Upper lobe of right lung (tissue), 1 donor: ENCODE results near the gene BCKDHA. TPM values are rescaled to one million over a fixed set of nuclear protein-coding genes. Genes with fewer than 3 reads are reported as not detected.
"Not testable (repeated sequence)": the region's sequence is repeated elsewhere in the genome, so short reads cannot be mapped to it uniquely, and the experiment has no call there.

Source experiments
- ATAC-seq: fragments of 200-7000 bp; cut with Tn5 transposase; one replicate; pipeline ENCODE4 v1.9.1; 2020; ENCODE audit warnings: mild to moderate bottlenecking, moderate library complexity
- DNase-seq: peaks from one replicate; pipeline ENCODE4 v3.0.0-alpha.2; 2020
- H3K27ac ChIP-seq: fragments of 200-600 bp; one replicate; pipeline ENCODE4 v1.8.0; 2022
- H3K27me3 ChIP-seq: fragments of 200-600 bp; one replicate; pipeline ENCODE4 v1.8.0; 2022; ENCODE audit warnings: mild to moderate bottlenecking
- H3K36me3 ChIP-seq: fragments of 200-600 bp; one replicate; pipeline ENCODE4 v1.8.0; 2022
- H3K4me1 ChIP-seq: fragments of 200-600 bp; one replicate; pipeline ENCODE4 v1.8.0; 2022
- H3K4me3 ChIP-seq: fragments of 200-600 bp; one replicate; pipeline ENCODE4 v1.8.0; 2022; ENCODE audit warnings: mild to moderate bottlenecking
- H3K9me3 ChIP-seq: fragments of 200-600 bp; one replicate; pipeline ENCODE4 v1.8.0; 2022
- CTCF ChIP-seq: fragments of 200-600 bp; IDR thresholded peaks from one replicate; pipeline ENCODE4 v1.8.0; 2022; ENCODE audit warnings: antibody characterized with exemption
- intact Hi-C: fragments of 100-400 bp; cut with DNase I; formaldehyde crosslinking; loops from one replicate; pipeline ENCODE4 v1.11.0; 2022
- total RNA-seq: library from RNA; stranded (reverse); fragmentation: NEBNext Ultra II Directional; extraction: Animal tissue kit (Norgen Biotek cat#: 25700); gene quantifications from one replicate; pipeline ENCODE4 v1.2.1, GENCODE V29; 2021
- donor health status: DM: no; HTN: yes; CAD: no; lungs with severe emphysema.

The BCKDHA gene
- total RNA-seq, 1 donor from 2014 or later, result 15.0 TPM

- H3K27ac ChIP-seq, result no peak overlapping the region
- no peaks in the 10 kb centered on the region for H3K27me3 ChIP-seq
- peaks cover 24% of the 10 kb centered on the region for H3K4me1 ChIP-seq
- no peak overlapping the region for H3K4me3 ChIP-seq
- no peak for TF ChIP-seq CTCF
- peaks cover 11% of the 10 kb centered on the region for H3K36me3 ChIP-seq
- DNase-seq (no peak), ATAC-seq (no peak)
- intact Hi-C loops, result no loop called here
- H3K9me3 ChIP-seq, result no peaks in the 10 kb centered on the region
Observed at GRCh38 chr19:41402010-41402409, 4.4 kb downstream of the BCKDHA start.

DNA sequence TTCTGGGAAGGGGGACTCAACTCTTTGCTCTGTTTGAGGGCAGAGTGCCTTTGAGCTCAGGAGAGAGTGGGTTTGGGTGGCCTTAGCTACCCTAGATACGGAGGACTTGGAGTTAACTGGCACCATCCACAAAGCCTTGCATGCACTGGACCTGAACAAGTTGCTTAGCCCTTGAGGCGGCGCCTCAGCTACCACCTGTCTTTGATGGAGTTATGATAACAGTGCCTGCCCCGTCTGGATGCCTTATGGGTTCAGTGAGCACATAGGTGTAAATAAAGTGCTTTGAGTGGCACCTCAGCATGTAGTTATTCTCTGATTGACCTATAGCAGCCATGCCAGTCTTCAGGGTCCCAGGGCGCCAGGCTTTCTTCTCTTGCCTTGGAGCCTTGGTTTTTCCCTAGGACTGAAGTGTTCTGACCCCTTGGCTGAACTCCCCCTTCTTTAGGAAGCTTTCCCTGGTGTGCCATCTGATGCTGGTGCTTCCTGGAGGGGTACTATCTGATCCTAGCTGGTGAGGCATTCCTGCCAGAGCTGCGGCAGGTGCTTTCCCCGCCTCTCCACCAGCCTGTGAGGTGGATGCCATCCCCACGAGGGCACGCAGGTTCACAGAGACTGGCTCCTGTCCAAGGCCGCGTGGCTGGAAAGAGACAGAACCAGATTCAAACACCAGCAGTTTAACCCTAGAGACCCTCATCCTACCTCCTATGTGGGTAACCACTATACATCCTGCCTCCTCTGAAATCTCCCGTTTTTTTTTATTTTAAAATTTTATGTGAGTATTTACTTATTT lies 5.8 kb downstream of the BCKDHA start:
- H3K4me3 ChIP-seq, result no peak overlapping the region
- DNase-seq, result no peak
- H3K4me1 ChIP-seq, result peaks cover 35% of the 10 kb centered on the region
- TF ChIP-seq CTCF, result no peak
- no peaks in the 10 kb centered on the region for H3K27me3 ChIP-seq
- H3K27ac ChIP-seq, result no peak overlapping the region
- no peak for ATAC-seq
- peaks cover 11% of the 10 kb centered on the region for H3K36me3 ChIP-seq
- intact Hi-C loops, result no loop called here
- no peaks in the 10 kb centered on the region for H3K9me3 ChIP-seq

GRCh38 chr19:41405776-41406175 lies 8.2 kb downstream of the BCKDHA start:
- H3K4me1 ChIP-seq, result peaks cover 44% of the 10 kb centered on the region
- ATAC-seq, result peak; percentile 1

DNA sequence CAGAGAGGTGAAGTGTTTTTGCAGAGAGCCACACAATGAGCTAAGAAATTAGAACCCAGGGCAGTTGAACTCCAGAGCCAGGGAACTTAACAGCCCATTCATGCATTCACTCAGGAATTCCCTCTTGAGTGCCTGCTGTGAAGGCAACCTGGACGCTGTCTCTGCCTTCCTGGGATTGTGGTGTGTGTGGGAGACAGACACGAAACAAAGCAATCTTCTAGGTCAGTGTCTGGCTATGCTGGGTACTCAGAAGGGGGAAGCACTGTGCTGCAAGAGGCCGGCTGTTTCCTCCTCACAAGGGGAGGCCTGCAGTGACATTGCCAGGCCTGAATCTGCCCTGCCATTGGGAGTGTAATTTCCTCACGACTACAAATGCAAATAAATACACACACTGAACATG lies 9.7 kb downstream of the BCKDHA start:
- TF ChIP-seq CTCF, result no peak
- Histone ChIP-seq H3K27ac (peak overlapping the region; percentile 88), H3K4me3 (no peak overlapping the region), H3K4me1 (peaks cover 55% of the 10 kb centered on the region), H3K27me3 (no peaks in the 10 kb centered on the region), H3K36me3 (peaks cover 27% of the 10 kb centered on the region), H3K9me3 (no peaks in the 10 kb centered on the region)
- ATAC-seq, result peak; percentile 74
- intact Hi-C loops, result no loop called here
- no peak for DNase-seq

More at GRCh38 chr19:41405776-41406175, 8.2 kb downstream of the BCKDHA start:
- no peak overlapping the region for H3K4me3 ChIP-seq
- H3K36me3 ChIP-seq, result peaks cover 16% of the 10 kb centered on the region
- H3K9me3 ChIP-seq, result no peaks in the 10 kb centered on the region
- no peak for TF ChIP-seq CTCF
- H3K27ac ChIP-seq, result peak overlapping the region; percentile 88
- intact Hi-C loops, result no loop called here
- no peaks in the 10 kb centered on the region for H3K27me3 ChIP-seq
- DNase-seq, result no peak

GRCh38 chr19:41408256-41408655 lies 10.6 kb downstream of the BCKDHA start:
- peak; percentile 11 for ATAC-seq
- no peak for TF ChIP-seq CTCF
- peak overlapping the region; percentile 88 for H3K27ac ChIP-seq
- intact Hi-C loops, result no loop called here
- H3K4me3 ChIP-seq, result no peak overlapping the region
- no peaks in the 10 kb centered on the region for H3K9me3 ChIP-seq
- H3K27me3 ChIP-seq, result no peaks in the 10 kb centered on the region
- H3K4me1 ChIP-seq, result peaks cover 55% of the 10 kb centered on the region
- peaks cover 28% of the 10 kb centered on the region for H3K36me3 ChIP-seq
- DNase-seq, result no peak

DNA sequence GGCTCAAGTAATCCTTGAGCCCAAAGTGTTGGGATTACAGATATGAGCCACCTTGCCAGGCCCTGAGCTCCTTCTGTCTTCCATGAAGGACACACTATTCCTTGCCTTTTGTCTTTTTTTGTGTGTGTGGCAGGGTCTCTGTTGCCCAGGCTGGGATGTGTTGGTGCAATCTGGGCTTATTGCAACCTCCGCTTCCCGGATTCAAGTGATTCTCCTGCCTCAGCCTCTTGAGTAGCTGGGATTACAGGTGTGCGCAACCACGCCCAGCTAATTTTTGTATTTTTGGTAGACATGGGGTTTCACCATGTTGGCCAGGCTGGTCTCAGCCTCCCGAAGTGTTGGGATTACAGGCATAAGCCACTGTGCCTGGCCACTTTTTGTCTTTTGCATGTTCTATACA lies 11.2 kb downstream of the BCKDHA start:
- H3K9me3 ChIP-seq, intact Hi-C loops, H3K4me3 ChIP-seq, ATAC-seq, DNase-seq, H3K27me3 ChIP-seq: not testable (repeated sequence)
- Histone ChIP-seq H3K36me3 (peaks cover 25% of the 10 kb centered on the region), H3K27ac (peak overlapping the region; percentile 88), H3K4me1 (peaks cover 55% of the 10 kb centered on the region)
